ENCODE data around the gene SERTAD1. TPM values are rescaled to one million over a fixed set of nuclear protein-coding genes. Genes with fewer than 3 reads are reported as not detected.

The SERTAD1 gene
- total and polyA plus RNA-seq, 3 experiments from 2014 or later, result 13.0 to 17.8 (median 15.9) TPM

- Mint-ChIP-seq H3K4me3 (no peak overlapping the region), H3K27ac (no peak overlapping the region), H3K9me3 (no peaks in the 10 kb centered on the region), H3K4me1 (no peaks in the 10 kb centered on the region), H3K36me3 (no peaks in the 10 kb centered on the region), H3K27me3 (peaks cover 0 to 3% of the 10 kb centered on the region in 2 donors)
- Histone ChIP-seq H3K4me3 (ENCODE audit: low read length) (no peak overlapping the region), H3K27ac (ENCODE audit: low read depth, low read length) (no peak overlapping the region), H3K9me3 (ENCODE audit: low read length) (no peaks in the 10 kb centered on the region), H3K27me3 (ENCODE audit: insufficient read depth, low read length, poor library complexity, severe bottlenecking) (no peaks in the 10 kb centered on the region), H3K4me1 (ENCODE audit: insufficient read depth, low read length) (no peaks in the 10 kb centered on the region), H3K36me3 (ENCODE audit: insufficient read depth, low read length) (no peaks in the 10 kb centered on the region)
- no peak for DNase-seq
- POLR2A ChIA-PET, result no interaction called here
- CTCF ChIA-PET, result no interaction called here
Observed at GRCh38 chr19:40392894-40393517, 32.8 kb downstream of the SERTAD1 start.

DNA sequence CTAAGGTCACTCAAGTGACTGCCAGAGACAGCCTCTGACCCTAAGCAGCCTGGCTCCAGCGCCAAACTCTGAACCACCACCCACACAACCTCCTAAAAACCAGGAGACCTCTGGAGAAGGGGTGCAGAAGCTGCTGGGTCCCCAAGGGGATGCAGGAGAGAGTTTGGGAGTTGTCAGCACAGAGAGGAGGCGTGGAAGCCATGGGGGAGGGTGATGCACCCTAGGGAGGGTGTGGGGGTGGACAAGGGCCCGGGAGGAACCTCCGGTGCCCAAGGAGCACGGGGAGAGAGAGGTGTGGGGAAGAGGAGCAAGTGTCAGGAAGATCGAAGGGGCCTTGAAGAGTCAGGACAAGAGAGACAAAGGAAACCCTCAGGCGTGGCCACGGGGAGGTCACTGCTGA, 33.7 kb downstream of the SERTAD1 start:
- POLR2A ChIA-PET, result no interaction called here
- Mint-ChIP-seq H3K9me3 (no peaks in the 10 kb centered on the region), H3K36me3 (no peaks in the 10 kb centered on the region), H3K4me3 (no peak overlapping the region), H3K27ac (peak overlapping the region in 2 of 8 donors; percentile 30 to 73), H3K4me1 (no peaks in the 10 kb centered on the region), H3K27me3 (peaks cover 0 to 3% of the 10 kb centered on the region in 2 donors)
- Histone ChIP-seq H3K9me3 (ENCODE audit: low read length) (no peaks in the 10 kb centered on the region), H3K4me1 (ENCODE audit: insufficient read depth, low read length) (no peaks in the 10 kb centered on the region), H3K27ac (ENCODE audit: low read depth, low read length) (no peak overlapping the region), H3K27me3 (ENCODE audit: insufficient read depth, low read length, poor library complexity, severe bottlenecking) (no peaks in the 10 kb centered on the region), H3K36me3 (ENCODE audit: insufficient read depth, low read length) (no peaks in the 10 kb centered on the region), H3K4me3 (ENCODE audit: low read length) (no peak overlapping the region)
- CTCF ChIA-PET, result no interaction called here
- DNase-seq, result no peak

DNA sequence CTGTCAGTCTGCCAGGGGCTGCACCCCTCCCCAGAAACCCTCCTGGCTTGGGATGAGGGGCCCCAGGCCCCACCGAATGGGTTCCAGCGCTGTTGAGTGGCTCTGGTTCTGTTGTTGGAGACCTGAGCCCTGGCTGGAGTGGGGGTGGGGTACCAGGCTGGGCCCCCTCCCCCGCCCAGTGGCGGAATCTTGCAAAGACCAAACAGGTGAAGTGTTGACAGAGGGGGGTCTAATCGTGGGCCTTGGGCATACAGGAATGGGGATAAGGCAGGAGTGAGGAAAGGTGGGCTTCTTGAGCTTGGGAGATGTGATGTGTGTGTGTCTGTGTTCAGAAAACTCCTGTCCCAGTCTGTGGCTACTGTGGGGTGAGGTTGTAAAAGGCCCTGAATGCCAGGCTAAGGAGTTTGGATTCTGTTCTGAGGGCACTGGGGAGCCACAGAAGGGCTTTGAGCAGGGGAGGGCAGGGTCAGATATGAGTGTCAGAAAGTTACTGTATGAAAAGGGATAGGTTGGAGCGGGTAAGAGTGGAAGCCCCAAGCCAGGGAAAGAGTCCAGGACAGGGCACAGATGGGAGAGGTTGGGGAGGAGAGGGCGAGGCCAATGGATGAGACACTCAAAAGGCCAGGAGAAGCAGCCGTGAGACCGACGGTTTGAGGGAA, 35.6 kb downstream of the SERTAD1 start, which contains the start of gene HIPK4:
TSS of gene HIPK4 (minus strand) at position 98 of the 659 bp plus-strand sequence. CDS start 279 bp downstream, outside the sequence.
- H3K4me3 ChIP-seq (ENCODE audit: low read length), result no peak within 1 kb of the TSS
- no peaks in the 10 kb centered on the region for H3K9me3 ChIP-seq (ENCODE audit: low read length)
- no peaks in the 10 kb centered on the region for H3K4me1 ChIP-seq (ENCODE audit: insufficient read depth, low read length)
- no peaks in the 10 kb centered on the region for H3K36me3 ChIP-seq (ENCODE audit: insufficient read depth, low read length)
- DNase-seq, result no peak
- ChIA-PET CTCF (no interaction called here), POLR2A (no interaction called here)
- H3K27ac Mint-ChIP-seq, result peak within 1 kb of the TSS in 1 of 8 donors; percentile 81
- H3K27me3 ChIP-seq (ENCODE audit: insufficient read depth, low read length, poor library complexity, severe bottlenecking), result no peaks in the 10 kb centered on the region
- no peak within 1 kb of the TSS for H3K4me3 Mint-ChIP-seq
- no peaks in the 10 kb centered on the region for H3K36me3 Mint-ChIP-seq
- H3K27ac ChIP-seq (ENCODE audit: low read depth, low read length), result no peak within 1 kb of the TSS
- H3K27me3 Mint-ChIP-seq, result peaks cover 0 to 4% of the 10 kb centered on the region in 2 donors
- no peaks in the 10 kb centered on the region for H3K4me1 Mint-ChIP-seq
- no peaks in the 10 kb centered on the region for H3K9me3 Mint-ChIP-seq

DNA sequence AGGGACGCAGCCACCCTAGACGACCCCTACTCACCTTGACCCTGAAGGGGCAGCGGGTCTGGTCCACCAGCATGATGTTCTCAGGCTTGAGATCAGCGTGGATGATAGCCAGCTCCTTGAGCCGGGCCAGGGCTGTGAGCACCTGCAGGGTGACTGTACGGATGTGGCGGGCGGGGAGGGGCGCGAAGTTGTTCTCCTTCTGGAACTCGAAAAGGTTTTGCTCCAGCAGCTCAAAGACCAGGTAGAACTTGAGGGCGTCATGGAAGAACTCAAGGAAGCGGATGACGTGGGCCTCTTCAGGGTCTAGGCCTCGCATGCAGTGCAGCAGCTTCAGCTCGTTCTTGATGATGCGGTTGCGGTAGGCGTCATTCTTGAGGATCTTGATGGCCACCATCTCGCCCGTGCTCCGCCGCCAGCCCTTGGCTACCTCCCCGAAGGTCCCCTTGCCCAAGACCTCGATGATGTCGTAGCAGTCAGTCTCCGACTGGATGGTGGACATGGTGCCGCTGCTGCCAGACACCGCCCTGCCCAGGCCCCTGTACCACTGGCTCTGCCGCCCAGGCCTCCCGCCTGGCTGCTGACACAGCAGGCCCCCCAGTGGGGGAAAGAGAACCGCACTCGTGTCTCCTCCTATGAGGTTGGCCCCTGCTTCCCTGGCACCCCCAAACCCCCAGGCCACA, 36.2 kb downstream of the SERTAD1 start:
- Mint-ChIP-seq H3K9me3 (no peaks in the 10 kb centered on the region), H3K36me3 (no peaks in the 10 kb centered on the region), H3K4me3 (no peak overlapping the region), H3K27me3 (peaks cover 0 to 6% of the 10 kb centered on the region in 2 donors), H3K4me1 (no peaks in the 10 kb centered on the region), H3K27ac (no peak overlapping the region)
- DNase-seq, result no peak
- H3K27me3 ChIP-seq (ENCODE audit: insufficient read depth, low read length, poor library complexity, severe bottlenecking), result no peaks in the 10 kb centered on the region
- ChIA-PET POLR2A (no interaction called here), CTCF (interaction anchor here (0.8 kb wide), 1 partner anchor 84 kb away, joined by 3 read pairs; no protein-coding TSS in a partner anchor)
- H3K4me1 ChIP-seq (ENCODE audit: insufficient read depth, low read length), result no peaks in the 10 kb centered on the region
- no peaks in the 10 kb centered on the region for H3K9me3 ChIP-seq (ENCODE audit: low read length)
- H3K4me3 ChIP-seq (ENCODE audit: low read length), result no peak overlapping the region
- H3K27ac ChIP-seq (ENCODE audit: low read depth, low read length), result no peak overlapping the region
- H3K36me3 ChIP-seq (ENCODE audit: insufficient read depth, low read length), result no peaks in the 10 kb centered on the region

- no peak overlapping the region for H3K27ac Mint-ChIP-seq
- DNase-seq, result no peak
- H3K36me3 Mint-ChIP-seq, result no peaks in the 10 kb centered on the region
- Histone ChIP-seq H3K4me3 (ENCODE audit: low read length) (no peak overlapping the region), H3K4me1 (ENCODE audit: insufficient read depth, low read length) (no peaks in the 10 kb centered on the region), H3K27me3 (ENCODE audit: insufficient read depth, low read length, poor library complexity, severe bottlenecking) (no peaks in the 10 kb centered on the region), H3K36me3 (ENCODE audit: insufficient read depth, low read length) (no peaks in the 10 kb centered on the region), H3K27ac (ENCODE audit: low read depth, low read length) (no peak overlapping the region), H3K9me3 (ENCODE audit: low read length) (no peaks in the 10 kb centered on the region)
- H3K4me3 Mint-ChIP-seq, result no peak overlapping the region
- H3K4me1 Mint-ChIP-seq, result no peaks in the 10 kb centered on the region
- peaks cover 0 to 7% of the 10 kb centered on the region in 2 donors for H3K27me3 Mint-ChIP-seq
- ChIA-PET POLR2A (no interaction called here), CTCF (no interaction called here)
- H3K9me3 Mint-ChIP-seq, result no peaks in the 10 kb centered on the region
Observed at GRCh38 chr19:40388481-40388880, 37.3 kb downstream of the SERTAD1 start.

GRCh38 chr19:40387155-40387554, 38.6 kb downstream of the SERTAD1 start:
- Histone ChIP-seq H3K27me3 (ENCODE audit: insufficient read depth, low read length, poor library complexity, severe bottlenecking) (no peaks in the 10 kb centered on the region), H3K4me3 (ENCODE audit: low read length) (no peak overlapping the region), H3K27ac (ENCODE audit: low read depth, low read length) (no peak overlapping the region), H3K4me1 (ENCODE audit: insufficient read depth, low read length) (no peaks in the 10 kb centered on the region), H3K9me3 (ENCODE audit: low read length) (no peaks in the 10 kb centered on the region), H3K36me3 (ENCODE audit: insufficient read depth, low read length) (no peaks in the 10 kb centered on the region)
- no peaks in the 10 kb centered on the region for H3K36me3 Mint-ChIP-seq
- H3K27ac Mint-ChIP-seq, result no peak overlapping the region
- H3K4me3 Mint-ChIP-seq, result no peak overlapping the region
- H3K4me1 Mint-ChIP-seq, result no peaks in the 10 kb centered on the region
- POLR2A ChIA-PET, result interaction anchor here (0.6 kb wide), 1 partner anchor 35 kb away, joined by 3 read pairs; no protein-coding TSS in a partner anchor
- CTCF ChIA-PET, result no interaction called here
- H3K9me3 Mint-ChIP-seq, result no peaks in the 10 kb centered on the region
- H3K27me3 Mint-ChIP-seq, result peaks cover 0 to 10% of the 10 kb centered on the region in 2 donors
- DNase-seq, result no peak

DNA sequence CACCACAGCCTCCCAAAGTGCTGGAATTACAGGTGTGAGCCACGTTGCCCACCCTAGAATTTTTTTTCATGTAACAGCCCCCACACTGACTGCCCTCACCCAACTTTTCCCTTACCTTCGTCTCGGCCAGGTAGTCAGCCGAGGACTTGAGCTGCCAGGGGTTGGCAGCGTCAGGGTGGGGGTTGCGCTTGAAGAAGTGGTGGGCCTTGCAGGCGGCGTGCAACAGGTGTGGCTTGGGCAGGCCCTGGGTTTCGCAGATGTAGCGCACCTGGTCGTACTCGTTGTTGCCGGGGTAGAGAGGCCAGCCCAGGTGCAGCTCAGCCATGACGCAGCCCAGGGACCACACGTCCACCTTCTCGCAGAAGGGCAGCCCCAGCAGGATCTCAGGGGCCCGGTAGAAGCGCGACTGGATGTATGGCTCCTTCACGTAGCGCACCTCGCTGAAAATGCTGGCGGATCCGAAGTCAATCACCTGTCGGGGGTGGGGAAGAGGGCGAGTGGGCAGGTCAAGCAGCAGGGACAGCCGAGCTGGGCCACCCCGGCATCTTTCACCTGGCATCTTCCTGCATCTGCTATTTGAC, 42.0 kb downstream of the SERTAD1 start:
- DNase-seq, result no peak
- Histone ChIP-seq H3K9me3 (ENCODE audit: low read length) (no peaks in the 10 kb centered on the region), H3K4me3 (ENCODE audit: low read length) (no peak overlapping the region), H3K27ac (ENCODE audit: low read depth, low read length) (no peak overlapping the region), H3K27me3 (ENCODE audit: insufficient read depth, low read length, poor library complexity, severe bottlenecking) (no peaks in the 10 kb centered on the region), H3K4me1 (ENCODE audit: insufficient read depth, low read length) (no peaks in the 10 kb centered on the region), H3K36me3 (ENCODE audit: insufficient read depth, low read length) (no peaks in the 10 kb centered on the region)
- Mint-ChIP-seq H3K27ac (no peak overlapping the region), H3K36me3 (peaks cover 0 to 5% (median 0%) of the 10 kb centered on the region in 3 donors), H3K9me3 (no peaks in the 10 kb centered on the region), H3K4me1 (no peaks in the 10 kb centered on the region), H3K27me3 (peaks cover 0 to 10% of the 10 kb centered on the region in 2 donors), H3K4me3 (no peak overlapping the region)
- CTCF ChIA-PET, result no interaction called here
- POLR2A ChIA-PET, result no interaction called here

GRCh38 chr19:40381321-40381720, 44.5 kb downstream of the SERTAD1 start:
- no peaks in the 10 kb centered on the region for H3K9me3 Mint-ChIP-seq
- no peaks in the 10 kb centered on the region for H3K4me1 ChIP-seq (ENCODE audit: insufficient read depth, low read length)
- H3K4me3 ChIP-seq (ENCODE audit: low read length), result no peak overlapping the region
- peak overlapping the region in 2 of 8 donors; percentile 3 to 51 for H3K27ac Mint-ChIP-seq
- POLR2A ChIA-PET, result no interaction called here
- CTCF ChIA-PET, result interaction anchor here (1.0 kb wide), 1 partner anchor 241 kb away, joined by 3 read pairs; no protein-coding TSS in a partner anchor
- DNase-seq, result no peak
- H3K4me1 Mint-ChIP-seq, result no peaks in the 10 kb centered on the region
- H3K36me3 ChIP-seq (ENCODE audit: insufficient read depth, low read length), result no peaks in the 10 kb centered on the region
- H3K27ac ChIP-seq (ENCODE audit: low read depth, low read length), result no peak overlapping the region
- H3K27me3 ChIP-seq (ENCODE audit: insufficient read depth, low read length, poor library complexity, severe bottlenecking), result no peaks in the 10 kb centered on the region
- H3K36me3 Mint-ChIP-seq, result peaks cover 0 to 16% (median 3%) of the 10 kb centered on the region in 3 donors
- H3K27me3 Mint-ChIP-seq, result peaks cover 0 to 10% of the 10 kb centered on the region in 2 donors
- H3K4me3 Mint-ChIP-seq, result no peak overlapping the region
- H3K9me3 ChIP-seq (ENCODE audit: low read length), result no peaks in the 10 kb centered on the region
